Mucosa of stomach (tissue), 1 donor: ENCODE data around the gene CNKSR2.
"Not testable (repeated sequence)": the region's sequence is repeated elsewhere in the genome, so short reads cannot be mapped to it uniquely, and the experiment has no call there.

Experiments
- H3K27me3 ChIP-seq: one replicate; pipeline ENCODE4 v1.7.0; 2013; ENCODE audit warnings: mild to moderate bottlenecking, low read length; ENCODE audit not compliant: control insufficient read depth, insufficient read depth
- H3K36me3 ChIP-seq: one replicate; pipeline ENCODE4 v1.7.0; 2013; ENCODE audit warnings: low read length; ENCODE audit not compliant: control insufficient read depth, insufficient read depth
- H3K4me1 ChIP-seq: one replicate; pipeline ENCODE4 v1.7.0; 2013; ENCODE audit warnings: mild to moderate bottlenecking, low read length; ENCODE audit not compliant: control insufficient read depth, insufficient read depth
- H3K4me3 ChIP-seq: one replicate; pipeline ENCODE4 v1.7.0; 2013; ENCODE audit warnings: low read length
- H3K9ac ChIP-seq: one replicate; pipeline ENCODE4 v1.7.0; 2013; ENCODE audit warnings: mild to moderate bottlenecking, low read length, moderate library complexity
- H3K9me3 ChIP-seq: one replicate; pipeline ENCODE4 v1.7.0; 2013; ENCODE audit warnings: mild to moderate bottlenecking, low read length, moderate library complexity; ENCODE audit not compliant: control insufficient read depth
- donor health status: Pancreatic carcinoma.

The CNKSR2 gene

DNA sequence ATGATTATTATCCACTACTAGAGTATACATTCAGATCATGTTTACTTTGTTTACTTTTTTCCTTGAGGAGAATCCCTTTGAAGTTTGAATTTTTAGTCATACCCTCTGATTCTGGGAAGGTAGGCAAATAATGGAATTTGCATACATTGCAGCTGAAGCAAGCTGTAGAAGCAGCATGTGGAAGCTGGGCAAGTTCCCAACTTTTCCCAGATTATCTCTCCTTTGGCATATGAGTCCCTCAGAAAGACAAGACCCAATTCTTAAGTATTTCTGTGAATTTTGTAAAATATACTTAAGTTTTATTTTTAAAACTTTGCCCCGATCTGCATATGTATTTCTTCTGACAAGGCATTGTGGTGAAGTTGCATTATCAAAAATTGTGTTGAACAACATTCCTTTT lies 94.9 kb downstream of the CNKSR2 start:
- Histone ChIP-seq H3K4me1 (no peaks in the 10 kb centered on the region), H3K9ac (no peak overlapping the region), H3K4me3 (no peak overlapping the region), H3K36me3 (no peaks in the 10 kb centered on the region), H3K9me3 (no peaks in the 10 kb centered on the region), H3K27me3 (no peaks in the 10 kb centered on the region)

DNA sequence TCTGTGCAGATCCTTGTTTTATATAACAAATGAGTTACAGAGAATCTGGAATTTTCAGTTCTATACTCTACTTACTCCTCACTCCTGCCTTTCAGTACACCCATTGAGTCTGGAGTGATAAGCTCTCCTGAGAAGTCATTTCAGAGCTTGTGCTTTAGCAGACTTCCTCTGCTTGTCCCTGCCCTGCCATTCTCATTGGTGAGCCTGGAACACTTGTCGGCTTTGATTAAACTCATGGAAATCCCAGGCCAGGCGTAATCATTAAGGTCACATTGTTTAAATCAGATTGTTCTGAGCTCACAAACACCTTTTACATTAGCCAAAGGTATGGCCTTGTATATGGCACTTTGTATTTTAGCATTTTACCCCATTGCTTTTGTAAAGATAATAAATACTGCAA lies 102.7 kb downstream of the CNKSR2 start:
- no peaks in the 10 kb centered on the region for H3K9me3 ChIP-seq

DNA sequence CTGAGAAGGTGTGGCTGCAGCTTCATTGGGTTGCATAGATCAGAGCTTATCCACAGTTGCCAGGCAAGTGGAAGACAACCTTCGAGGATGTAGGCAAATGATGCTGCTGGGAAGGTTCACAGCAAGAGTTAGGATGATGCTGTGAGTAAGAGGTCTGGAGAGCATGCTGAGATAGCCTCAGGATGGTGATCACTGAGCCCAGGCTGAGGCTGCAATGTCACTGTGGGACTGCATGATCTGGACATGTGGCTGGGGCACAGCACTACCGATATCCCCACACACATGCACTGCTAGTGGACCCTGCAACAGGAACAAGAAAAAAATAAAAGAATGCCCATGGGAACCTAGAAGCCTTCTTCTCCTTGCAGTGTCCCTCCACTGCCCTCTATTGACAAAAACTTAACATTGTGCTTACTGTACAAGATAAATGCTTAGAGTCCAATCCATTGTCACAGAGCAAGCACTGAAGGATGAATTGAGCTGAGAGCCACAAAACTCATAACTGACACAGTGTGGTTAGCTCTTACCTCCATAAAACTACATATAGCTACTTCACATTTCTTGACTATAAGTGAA lies 105.6 kb downstream of the CNKSR2 start:
- Histone ChIP-seq H3K27me3 (no peaks in the 10 kb centered on the region), H3K4me3 (no peak overlapping the region), H3K4me1 (no peaks in the 10 kb centered on the region), H3K9ac (no peak overlapping the region), H3K36me3 (no peaks in the 10 kb centered on the region), H3K9me3 (no peaks in the 10 kb centered on the region)

More for the DNA sequence above, 102.7 kb downstream of the CNKSR2 start:
- no peaks in the 10 kb centered on the region for H3K4me1 ChIP-seq
- no peak overlapping the region for H3K9ac ChIP-seq
- no peaks in the 10 kb centered on the region for H3K36me3 ChIP-seq
- no peak overlapping the region for H3K4me3 ChIP-seq
- H3K27me3 ChIP-seq: no peaks in the 10 kb centered on the region

DNA sequence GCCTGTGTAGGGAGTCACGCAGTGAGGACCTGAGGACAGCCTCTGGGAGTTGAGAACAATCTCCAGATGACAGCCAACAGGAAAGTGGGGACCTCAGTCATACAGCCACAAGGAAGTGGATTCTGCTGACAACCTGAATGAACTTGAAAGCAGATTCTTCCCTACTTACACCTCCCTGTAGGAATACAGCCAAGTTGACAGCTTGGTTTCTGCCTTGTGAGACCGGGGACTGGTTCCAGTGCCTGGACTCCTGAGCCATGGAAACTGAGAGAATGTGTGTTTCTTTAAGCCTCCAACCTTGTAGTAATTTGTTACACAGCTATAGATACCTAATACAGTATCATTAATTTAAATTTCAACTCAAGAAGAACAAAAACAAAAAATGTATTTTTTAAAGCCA lies 107.5 kb downstream of the CNKSR2 start:
- no peak overlapping the region for H3K4me3 ChIP-seq
- H3K9ac ChIP-seq: no peak overlapping the region
- H3K27me3 ChIP-seq: no peaks in the 10 kb centered on the region
- no peaks in the 10 kb centered on the region for H3K9me3 ChIP-seq
- no peaks in the 10 kb centered on the region for H3K4me1 ChIP-seq
- no peaks in the 10 kb centered on the region for H3K36me3 ChIP-seq

DNA sequence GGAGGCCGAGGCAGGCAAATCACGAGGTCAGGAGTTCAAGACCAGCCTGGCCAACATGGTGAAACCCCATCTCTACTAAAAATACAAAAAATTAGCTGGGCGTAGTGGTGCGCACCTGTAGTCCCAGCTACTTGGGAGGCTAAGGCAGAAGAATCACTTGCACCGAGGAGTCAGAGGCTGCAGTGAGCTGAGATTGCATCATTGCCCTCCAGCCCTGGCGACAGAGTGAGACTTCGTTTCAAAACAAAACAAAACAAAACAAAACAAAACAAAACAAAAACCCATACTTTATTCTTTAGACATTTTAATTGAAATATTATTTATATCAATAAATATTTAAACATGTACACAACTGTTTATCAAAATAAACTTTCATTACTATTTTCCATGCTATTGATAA lies 109.8 kb downstream of the CNKSR2 start:
- not testable (repeated sequence) for H3K36me3 ChIP-seq, H3K27me3 ChIP-seq, H3K9ac ChIP-seq, H3K4me3 ChIP-seq, H3K9me3 ChIP-seq, H3K4me1 ChIP-seq

DNA sequence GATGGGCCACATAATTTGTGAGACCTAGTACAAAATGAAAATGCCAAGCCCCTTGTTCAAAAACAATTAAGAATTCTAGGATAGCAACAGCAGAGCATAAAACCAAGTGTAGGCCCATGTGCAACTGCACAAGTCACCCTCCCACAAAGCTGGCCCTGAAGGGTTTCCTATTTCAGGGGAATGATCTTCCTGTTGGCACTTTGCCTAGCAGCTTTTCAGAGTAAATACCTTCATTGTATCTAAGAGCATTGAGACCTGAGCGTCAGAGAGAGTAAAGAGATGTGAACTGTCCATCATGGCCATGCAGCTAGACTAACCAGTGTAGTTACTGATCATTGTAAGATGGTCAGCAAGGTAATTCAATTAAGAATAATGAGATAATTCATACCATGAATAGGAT lies 113.6 kb downstream of the CNKSR2 start:
- Histone ChIP-seq H3K9me3 (no peaks in the 10 kb centered on the region), H3K4me1 (no peaks in the 10 kb centered on the region), H3K4me3 (no peak overlapping the region), H3K36me3 (no peaks in the 10 kb centered on the region), H3K9ac (no peak overlapping the region), H3K27me3 (no peaks in the 10 kb centered on the region)

DNA sequence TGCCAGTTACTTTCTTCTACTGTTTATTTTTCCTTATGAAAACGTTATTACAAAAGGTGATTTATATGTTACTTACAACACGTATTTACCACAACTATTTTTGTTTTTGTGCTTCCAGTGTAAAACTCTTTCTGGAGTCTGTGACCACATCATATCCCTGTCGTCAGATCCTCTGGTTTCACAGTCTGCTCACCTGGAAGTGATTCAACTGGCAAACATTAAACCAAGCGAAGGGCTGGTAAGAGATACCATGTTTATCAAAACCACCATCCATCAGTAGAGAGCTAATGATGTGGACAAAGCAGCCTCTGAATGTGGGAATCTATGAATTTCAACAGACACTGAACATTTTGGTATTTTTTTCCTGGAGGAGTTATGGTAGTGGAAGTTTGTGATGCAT lies 116.1 kb downstream of the CNKSR2 start:
- H3K9ac ChIP-seq: no peak overlapping the region
- no peaks in the 10 kb centered on the region for H3K4me1 ChIP-seq
- no peaks in the 10 kb centered on the region for H3K27me3 ChIP-seq
- H3K36me3 ChIP-seq: no peaks in the 10 kb centered on the region
- H3K4me3 ChIP-seq: no peak overlapping the region
- no peaks in the 10 kb centered on the region for H3K9me3 ChIP-seq

DNA sequence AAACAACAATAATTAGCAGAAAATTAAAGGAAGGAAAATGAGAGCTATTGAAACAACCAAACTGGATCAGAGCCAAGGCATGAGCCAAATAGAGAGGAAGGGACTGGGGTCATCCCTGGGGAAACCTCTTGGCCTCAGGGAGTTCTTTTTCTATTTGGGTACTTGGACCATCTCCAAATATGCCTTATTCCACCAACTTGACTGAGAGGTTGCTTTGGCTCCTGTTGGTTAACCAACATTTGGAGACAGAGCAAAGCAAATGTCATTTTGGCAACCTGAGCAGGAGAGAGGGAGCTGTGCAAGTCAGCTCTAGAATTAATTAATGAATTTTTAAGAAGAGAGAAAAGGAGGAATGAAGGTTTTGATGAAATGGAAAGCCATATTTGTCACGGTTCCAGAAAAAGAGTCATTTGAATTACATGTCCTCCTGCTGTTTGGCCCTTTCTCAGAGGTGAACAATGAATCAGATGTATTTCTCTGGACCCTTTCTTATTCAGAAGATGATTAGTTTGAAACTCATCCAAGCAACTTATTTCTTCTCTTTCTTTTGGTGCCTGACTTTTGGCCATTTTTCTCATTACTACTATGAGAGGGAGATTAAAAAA lies 119.1 kb downstream of the CNKSR2 start:
- Histone ChIP-seq H3K27me3 (no peaks in the 10 kb centered on the region), H3K9me3 (no peaks in the 10 kb centered on the region), H3K4me1 (no peaks in the 10 kb centered on the region), H3K4me3 (no peak overlapping the region), H3K36me3 (no peaks in the 10 kb centered on the region), H3K9ac (no peak overlapping the region)

DNA sequence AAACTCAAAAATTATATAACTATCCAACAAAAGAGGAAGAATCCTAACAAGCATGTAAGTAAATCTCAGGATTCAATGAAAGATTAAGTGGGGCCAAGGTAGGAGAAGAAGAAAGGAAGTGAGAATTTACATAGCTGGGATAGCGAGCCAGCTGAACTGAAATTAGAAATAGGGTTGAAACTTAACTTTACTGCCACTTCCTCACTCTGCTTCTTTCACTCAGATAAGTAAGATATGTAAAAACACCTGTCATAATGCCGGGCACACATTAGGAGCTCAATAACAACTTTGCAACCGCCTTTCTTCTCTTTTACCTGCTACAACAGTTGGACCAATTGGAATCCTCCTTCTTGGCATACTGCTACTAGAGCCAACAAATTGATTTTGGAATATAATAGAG lies 129.4 kb downstream of the CNKSR2 start:
- no peaks in the 10 kb centered on the region for H3K4me1 ChIP-seq
- no peaks in the 10 kb centered on the region for H3K9me3 ChIP-seq
- H3K9ac ChIP-seq: no peak overlapping the region
- no peaks in the 10 kb centered on the region for H3K27me3 ChIP-seq
- no peak overlapping the region for H3K4me3 ChIP-seq
- H3K36me3 ChIP-seq: no peaks in the 10 kb centered on the region

DNA sequence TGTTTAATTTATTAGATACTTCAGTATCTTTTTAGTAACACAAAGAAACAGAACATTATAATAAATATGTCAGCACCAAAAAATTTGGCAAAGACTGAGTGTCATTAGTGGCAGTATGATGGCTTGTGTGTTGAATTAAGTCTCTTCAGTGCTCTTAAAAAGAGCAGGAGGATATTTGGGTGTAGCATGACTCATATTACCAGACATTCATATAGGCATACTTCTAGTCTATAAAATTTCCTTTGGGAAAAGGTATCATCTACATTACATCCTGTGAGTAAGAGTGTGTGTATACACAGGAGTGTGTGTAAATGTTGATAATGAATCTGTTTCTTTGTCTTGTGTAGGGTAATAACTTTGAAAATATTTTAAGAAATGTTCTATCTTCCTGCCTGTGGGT lies 135.7 kb downstream of the CNKSR2 start:
- H3K4me1 ChIP-seq: no peaks in the 10 kb centered on the region
- H3K4me3 ChIP-seq: no peak overlapping the region
- no peaks in the 10 kb centered on the region for H3K36me3 ChIP-seq
- H3K9me3 ChIP-seq: no peaks in the 10 kb centered on the region
- no peak overlapping the region for H3K9ac ChIP-seq
- H3K27me3 ChIP-seq: no peaks in the 10 kb centered on the region

DNA sequence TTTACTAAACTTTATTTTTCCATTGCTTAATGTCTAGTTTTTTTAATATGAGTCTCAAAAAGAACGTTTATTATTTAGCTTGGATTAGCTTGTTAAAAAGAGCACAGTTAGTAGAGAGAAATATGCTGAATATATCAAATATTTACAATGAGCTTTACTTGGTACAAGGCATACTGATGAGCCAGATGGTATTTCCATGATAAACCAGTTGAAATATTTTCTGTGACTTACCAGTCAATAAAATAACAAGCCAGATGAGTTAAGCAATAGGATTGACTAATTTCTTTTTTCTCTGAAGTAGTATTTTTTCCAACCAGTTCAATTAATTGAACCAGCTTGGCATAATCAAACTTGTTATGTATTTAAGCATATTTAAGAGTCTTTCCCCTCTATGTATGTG lies 149.8 kb downstream of the CNKSR2 start:
- Histone ChIP-seq H3K4me3 (no peak overlapping the region), H3K4me1 (no peaks in the 10 kb centered on the region), H3K36me3 (no peaks in the 10 kb centered on the region), H3K9me3 (no peaks in the 10 kb centered on the region), H3K9ac (no peak overlapping the region), H3K27me3 (no peaks in the 10 kb centered on the region)

DNA sequence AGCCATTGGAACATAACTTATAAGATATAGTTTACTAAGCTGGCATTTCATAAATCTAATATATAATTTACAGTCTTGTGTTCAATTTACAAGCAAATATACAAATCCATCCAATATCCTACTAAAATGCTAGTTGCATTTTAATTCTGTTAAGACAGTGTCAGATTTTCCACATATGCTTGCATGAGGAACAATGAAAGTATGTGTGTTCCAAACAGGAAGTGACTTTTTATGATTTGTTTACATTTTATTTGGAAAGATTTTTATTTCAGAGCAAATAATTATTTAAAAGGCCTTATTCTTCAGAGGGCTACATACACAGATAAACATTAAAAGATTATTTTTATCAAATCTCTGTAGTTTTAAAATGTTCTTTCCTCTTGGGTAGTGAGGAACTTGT lies 153.9 kb downstream of the CNKSR2 start:
- no peak overlapping the region for H3K4me3 ChIP-seq
- no peak overlapping the region for H3K9ac ChIP-seq
- no peaks in the 10 kb centered on the region for H3K9me3 ChIP-seq
- no peaks in the 10 kb centered on the region for H3K36me3 ChIP-seq
- H3K4me1 ChIP-seq: no peaks in the 10 kb centered on the region
- H3K27me3 ChIP-seq: no peaks in the 10 kb centered on the region

DNA sequence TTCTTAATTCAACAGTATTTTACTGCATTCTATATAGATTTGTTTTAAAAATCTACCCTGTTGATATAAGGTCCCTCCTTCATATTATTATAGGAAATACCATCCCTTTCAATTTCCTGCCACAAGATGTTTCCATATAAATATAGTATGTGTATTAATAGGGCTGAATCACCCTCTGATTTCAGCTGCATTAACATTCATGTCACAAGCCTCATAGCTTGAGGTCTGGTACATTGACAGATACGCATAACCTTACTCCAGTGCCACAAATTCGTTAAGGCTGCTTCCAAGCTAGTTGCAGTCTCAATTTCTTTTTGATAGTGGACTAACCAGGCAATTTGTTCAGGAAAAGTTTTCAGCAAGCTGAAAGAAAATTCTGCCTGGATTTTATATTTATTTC lies 155.6 kb downstream of the CNKSR2 start:
- Histone ChIP-seq H3K4me1 (no peaks in the 10 kb centered on the region), H3K9me3 (no peaks in the 10 kb centered on the region), H3K36me3 (no peaks in the 10 kb centered on the region), H3K27me3 (no peaks in the 10 kb centered on the region), H3K4me3 (no peak overlapping the region), H3K9ac (no peak overlapping the region)
